Measurements from ENCODE around the gene NT5DC2.

- TF ChIP-seq ISL1 (CRISPR knock-in tag; IDR thresholded peaks at IDR 0.05) = no peak
- no peak for TF ChIP-seq GLIS3 (CRISPR knock-in tag; IDR thresholded peaks at IDR 0.05)
- TF ChIP-seq SNAI2 (CRISPR knock-in tag; IDR thresholded peaks at IDR 0.05) = no peak
- TF ChIP-seq ZFP30 (CRISPR knock-in tag; IDR thresholded peaks at IDR 0.05) = no peak
- TF ChIP-seq ESRRG (CRISPR knock-in tag; IDR thresholded peaks at IDR 0.05) = no peak
- no peak for TF ChIP-seq RARB (CRISPR knock-in tag; IDR thresholded peaks at IDR 0.05)
- no peak for TF ChIP-seq TSHZ2 (CRISPR knock-in tag; IDR thresholded peaks at IDR 0.05)
- TF ChIP-seq PATZ1 (CRISPR knock-in tag; IDR thresholded peaks at IDR 0.05; ENCODE audit: borderline replicate concordance) = no peak
- TF ChIP-seq ARNTL (CRISPR knock-in tag; IDR thresholded peaks at IDR 0.05; ENCODE audit: borderline replicate concordance, low read depth) = no peak
- no peak for TF ChIP-seq BACH2 (CRISPR knock-in tag; IDR thresholded peaks at IDR 0.05; ENCODE audit: borderline replicate concordance)
- TF ChIP-seq TCF4 (CRISPR knock-in tag; IDR thresholded peaks at IDR 0.05; ENCODE audit: borderline replicate concordance) = no peak
- no peak for TF ChIP-seq POU6F1 (CRISPR knock-in tag; IDR thresholded peaks at IDR 0.05; ENCODE audit: borderline replicate concordance, low read depth)
- TF ChIP-seq CSDC2 (CRISPR knock-in tag; IDR thresholded peaks at IDR 0.05) = no peak
- TF ChIP-seq ZC3H10 (CRISPR knock-in tag; IDR thresholded peaks at IDR 0.05) = no peak
Measured at GRCh38 chr3:52530918-52531826, 2.5 kb downstream of the NT5DC2 start.

Measured in SK-N-SH treated with all-trans-retinoic acid at 6 μM for 48 hours (cell line).